WI38 (cell line): Measurements from ENCODE around the gene FMNL2.

Experiments used
- H3K4me3 ChIP-seq: 2 replicates; pipeline ENCODE4 v1.5.1; 2011; ENCODE audit warnings: low read depth, mild to moderate bottlenecking, control low read depth, low read length
- TF ChIP-seq, protein P1 (sequence below): IDR thresholded peaks from 2 replicates; pipeline ENCODE4 v1.5.1; 2012; ENCODE audit warnings: low read depth, mild to moderate bottlenecking, control low read depth, low read length

FMNL2 gene

DNA sequence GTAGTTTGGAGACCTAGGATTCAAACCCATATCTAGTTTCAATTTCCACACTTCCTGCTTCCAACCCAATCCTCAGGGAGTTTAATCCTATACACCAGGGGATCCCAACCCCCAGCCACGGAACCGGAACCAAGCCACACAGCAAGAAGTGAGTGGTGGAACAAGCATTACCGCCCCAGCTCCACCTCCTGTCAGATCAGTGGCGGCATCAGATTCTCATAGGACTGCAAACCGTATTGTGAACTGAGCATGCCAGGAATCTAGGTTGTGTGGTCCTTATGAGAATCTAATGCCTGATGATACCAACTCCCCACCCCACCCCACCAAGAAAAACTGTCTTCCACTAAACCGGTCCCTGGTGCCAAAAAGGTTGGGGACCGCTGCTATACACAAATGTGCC lies 329.8 kb downstream of the FMNL2 start:
- TF ChIP-seq, protein P1, sequence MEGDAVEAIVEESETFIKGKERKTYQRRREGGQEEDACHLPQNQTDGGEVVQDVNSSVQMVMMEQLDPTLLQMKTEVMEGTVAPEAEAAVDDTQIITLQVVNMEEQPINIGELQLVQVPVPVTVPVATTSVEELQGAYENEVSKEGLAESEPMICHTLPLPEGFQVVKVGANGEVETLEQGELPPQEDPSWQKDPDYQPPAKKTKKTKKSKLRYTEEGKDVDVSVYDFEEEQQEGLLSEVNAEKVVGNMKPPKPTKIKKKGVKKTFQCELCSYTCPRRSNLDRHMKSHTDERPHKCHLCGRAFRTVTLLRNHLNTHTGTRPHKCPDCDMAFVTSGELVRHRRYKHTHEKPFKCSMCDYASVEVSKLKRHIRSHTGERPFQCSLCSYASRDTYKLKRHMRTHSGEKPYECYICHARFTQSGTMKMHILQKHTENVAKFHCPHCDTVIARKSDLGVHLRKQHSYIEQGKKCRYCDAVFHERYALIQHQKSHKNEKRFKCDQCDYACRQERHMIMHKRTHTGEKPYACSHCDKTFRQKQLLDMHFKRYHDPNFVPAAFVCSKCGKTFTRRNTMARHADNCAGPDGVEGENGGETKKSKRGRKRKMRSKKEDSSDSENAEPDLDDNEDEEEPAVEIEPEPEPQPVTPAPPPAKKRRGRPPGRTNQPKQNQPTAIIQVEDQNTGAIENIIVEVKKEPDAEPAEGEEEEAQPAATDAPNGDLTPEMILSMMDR = no peak
- no peak overlapping the region for H3K4me3 ChIP-seq

DNA sequence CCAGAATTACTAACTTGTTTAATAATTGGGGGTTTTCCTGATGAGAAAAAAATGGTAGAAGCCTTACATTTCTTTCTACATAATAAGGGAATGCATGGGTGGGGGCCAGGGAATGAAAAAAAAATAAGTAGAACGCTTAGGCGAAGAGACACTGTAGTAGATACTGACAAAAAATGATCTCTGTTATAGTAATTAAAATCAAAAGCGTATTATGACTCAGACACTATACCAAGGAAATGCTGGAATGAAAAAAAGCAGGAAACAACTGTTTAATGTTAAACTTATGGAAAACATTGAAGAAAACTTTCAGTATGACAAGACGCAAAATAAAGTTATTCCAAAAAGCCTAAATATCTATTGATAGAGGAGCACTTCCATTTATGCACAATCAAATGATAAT lies 339.4 kb downstream of the FMNL2 start:
- TF ChIP-seq, protein P1 = no peak

DNA sequence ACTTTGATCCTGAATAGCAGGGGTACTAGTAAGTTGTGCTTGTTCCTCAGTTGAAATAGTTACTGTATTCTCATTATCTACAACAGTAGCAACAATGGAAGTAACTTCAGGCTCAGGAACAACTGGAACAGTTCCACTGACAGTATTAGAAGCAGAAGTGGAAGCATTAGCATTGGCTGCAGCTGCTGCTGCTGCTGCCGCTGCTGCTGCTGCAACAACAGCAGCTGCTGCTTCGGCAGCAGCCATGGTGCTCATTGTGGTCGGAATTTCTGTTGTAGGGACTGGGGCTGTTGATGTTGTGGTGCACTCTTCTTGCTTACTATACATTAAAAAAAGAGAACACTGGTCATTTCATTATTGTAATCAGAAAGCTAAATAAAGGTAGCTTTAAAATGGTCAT lies 341.5 kb downstream of the FMNL2 start:
- H3K4me3 ChIP-seq = no peak overlapping the region
- TF ChIP-seq, protein P1 = no peak

More for the DNA sequence above, 339.4 kb downstream of the FMNL2 start:
- H3K4me3 ChIP-seq = no peak overlapping the region

DNA sequence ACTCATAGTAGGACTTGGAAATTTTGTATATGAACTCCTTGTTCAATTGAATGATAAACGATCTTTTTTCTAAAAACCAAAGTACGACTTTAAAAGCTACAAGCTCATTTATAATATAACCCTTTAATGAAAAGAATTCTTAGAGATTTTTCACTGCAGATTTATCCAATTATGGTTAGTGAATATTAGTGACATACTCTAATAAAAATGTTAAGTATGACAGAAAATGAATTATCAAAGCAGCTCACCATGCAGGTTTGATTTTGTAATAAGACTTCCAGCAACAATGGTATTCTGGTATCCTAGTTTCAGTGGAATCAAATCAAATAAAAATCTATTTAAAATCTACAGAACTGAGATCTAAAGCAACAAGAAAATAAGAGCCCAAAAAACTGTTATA lies 343.8 kb downstream of the FMNL2 start:
- no peak overlapping the region for H3K4me3 ChIP-seq
- TF ChIP-seq, protein P1 = no peak

DNA sequence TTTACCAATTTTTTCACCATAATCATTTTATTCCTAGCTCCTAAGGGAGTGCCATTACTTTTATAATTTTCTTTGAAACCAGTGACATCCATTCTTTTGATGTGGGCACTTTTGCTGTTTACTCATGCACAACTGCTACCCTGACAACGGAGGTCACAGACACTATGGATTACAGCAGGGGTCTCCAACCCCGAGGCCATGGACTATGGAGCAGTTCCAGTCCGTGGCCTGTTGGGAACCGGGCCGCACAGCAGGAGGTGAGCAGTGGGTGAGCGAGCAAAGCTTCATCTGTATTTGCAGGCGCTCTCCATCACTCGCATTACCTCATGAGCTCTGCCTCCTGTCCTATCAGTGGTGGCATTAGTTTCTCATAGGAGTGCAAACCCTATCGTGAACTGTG lies 347.7 kb downstream of the FMNL2 start:
- H3K4me3 ChIP-seq = no peak overlapping the region
- TF ChIP-seq, protein P1 = no peak

DNA sequence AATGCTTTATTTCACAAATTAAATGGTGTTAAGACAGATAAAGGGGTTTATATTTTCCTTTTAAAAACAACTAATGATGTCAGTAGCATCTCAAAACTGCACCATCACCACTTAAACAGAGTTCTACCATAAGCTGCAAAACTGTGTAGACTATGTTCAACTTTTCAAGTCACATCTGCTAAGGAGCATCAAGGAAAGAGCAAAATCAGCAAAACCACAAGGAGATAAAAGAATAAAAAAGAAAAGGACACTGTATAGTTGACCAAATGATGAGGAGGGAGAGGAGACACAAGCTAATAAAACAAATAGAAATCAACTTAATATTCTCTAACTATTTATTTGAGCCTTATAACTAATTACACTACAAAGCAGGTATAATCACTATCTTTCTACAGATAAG lies 348.4 kb downstream of the FMNL2 start:
- no peak overlapping the region for H3K4me3 ChIP-seq
- TF ChIP-seq, protein P1 = no peak

DNA sequence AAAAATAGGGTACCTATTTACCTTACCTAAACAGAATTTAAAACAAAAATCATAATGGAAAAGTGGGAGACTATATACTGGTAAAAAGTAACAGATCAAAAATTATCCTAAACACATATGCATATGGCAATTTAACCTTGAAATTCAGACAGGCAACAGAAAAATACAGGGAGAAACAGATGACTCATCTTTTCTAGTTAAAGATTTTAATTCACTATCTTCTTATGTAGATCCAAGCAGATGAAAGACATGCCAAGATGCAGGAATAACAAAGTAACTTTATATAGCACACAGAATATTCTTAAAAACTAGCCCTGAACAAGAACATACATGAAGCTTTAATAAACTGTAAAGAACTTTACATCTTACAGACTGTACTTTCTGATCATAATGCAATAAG lies 351.3 kb downstream of the FMNL2 start:
- TF ChIP-seq, protein P1 = no peak
- no peak overlapping the region for H3K4me3 ChIP-seq
